GM12878 (cell line): ENCODE results near the gene PLK1.

Experiments
- ESRRA ChIP-seq: IDR thresholded peaks from 2 replicates; pipeline ENCODE4 v1.6.1; 2012; ENCODE audit warnings: mild to moderate bottlenecking, low read length, improper control_type of control experiment
- ETV6 ChIP-seq, 2 experiments: fragments of 450-650 bp in 1 of 2; IDR thresholded peaks in 1 of 2; conservative IDR thresholded peaks in 1 of 2; 2 replicates each; pipeline ENCODE4 v1.6.1; 2014; ENCODE audit warnings: antibody characterized with exemption in 1 of 2, borderline replicate concordance in 1 of 2, low read depth in 1 of 2, mild to moderate bottlenecking in 1 of 2, moderate library complexity in 1 of 2
- JUNB ChIP-seq: IDR thresholded peaks from 2 replicates; pipeline ENCODE4 v1.6.1; 2016; ENCODE audit warnings: antibody characterized with exemption, mild to moderate bottlenecking
- JUND ChIP-seq: IDR thresholded peaks from 2 replicates; pipeline ENCODE4 v1.6.1; 2012; ENCODE audit warnings: low read depth, mild to moderate bottlenecking, low read length, improper control_type of control experiment, moderate library complexity
- POLR2A ChIP-seq: IDR thresholded peaks from 2 replicates; pipeline ENCODE4 v1.6.1; 2011; ENCODE audit warnings: low read depth, mild to moderate bottlenecking, low read length
- RB1 ChIP-seq: fragments of 450-650 bp; formaldehyde crosslinking; IDR thresholded peaks from 2 replicates; pipeline ENCODE4 v1.6.1; 2017; ENCODE audit warnings: mild to moderate bottlenecking, borderline replicate concordance
- SMAD1 ChIP-seq: fragments of 450-650 bp; IDR thresholded peaks from 2 replicates; pipeline ENCODE4 v1.6.1; 2018; ENCODE audit warnings: mild to moderate bottlenecking, low read depth; ENCODE audit not compliant: partially characterized antibody
- SMARCA5 ChIP-seq: fragments of 450-650 bp; IDR thresholded peaks from 2 replicates; pipeline ENCODE4 v1.6.1; 2017; ENCODE audit warnings: mild to moderate bottlenecking
- ZBED1 ChIP-seq: IDR thresholded peaks from 2 replicates; pipeline ENCODE4 v1.6.1; 2016; ENCODE audit warnings: borderline replicate concordance
- ZNF384 ChIP-seq: IDR thresholded peaks from 2 replicates; pipeline ENCODE4 v1.6.1; 2012; ENCODE audit warnings: low read depth, mild to moderate bottlenecking, low read length, improper control_type of control experiment, borderline replicate concordance
- TF ChIP-seq, protein P1 (sequence below): IDR thresholded peaks from 2 replicates; pipeline ENCODE4 v1.6.1; 2012; ENCODE audit warnings: low read depth, low read length, improper control_type of control experiment
- TF ChIP-seq, protein P2 (sequence below), 3 experiments: IDR thresholded peaks in 2 of 3; conservative IDR thresholded peaks in 1 of 3; 2 replicates each; pipeline ENCODE4 v1.5.1; 2011; ENCODE audit warnings: low read depth in 3 of 3, low read length in 3 of 3, mild to moderate bottlenecking in 3 of 3, control low read depth in 2 of 3, moderate library complexity in 2 of 3, inconsistent platforms in 1 of 3, mixed read lengths in 1 of 3; ENCODE audit not compliant: control insufficient read depth in 2 of 3, insufficient read depth in 1 of 3; ENCODE audit errors: extremely low read depth in 1 of 3
- TF ChIP-seq, protein P3 (sequence below): IDR thresholded peaks from 2 replicates; pipeline ENCODE4 v1.6.1; 2012; ENCODE audit warnings: mild to moderate bottlenecking, low read depth, low read length

DNA sequence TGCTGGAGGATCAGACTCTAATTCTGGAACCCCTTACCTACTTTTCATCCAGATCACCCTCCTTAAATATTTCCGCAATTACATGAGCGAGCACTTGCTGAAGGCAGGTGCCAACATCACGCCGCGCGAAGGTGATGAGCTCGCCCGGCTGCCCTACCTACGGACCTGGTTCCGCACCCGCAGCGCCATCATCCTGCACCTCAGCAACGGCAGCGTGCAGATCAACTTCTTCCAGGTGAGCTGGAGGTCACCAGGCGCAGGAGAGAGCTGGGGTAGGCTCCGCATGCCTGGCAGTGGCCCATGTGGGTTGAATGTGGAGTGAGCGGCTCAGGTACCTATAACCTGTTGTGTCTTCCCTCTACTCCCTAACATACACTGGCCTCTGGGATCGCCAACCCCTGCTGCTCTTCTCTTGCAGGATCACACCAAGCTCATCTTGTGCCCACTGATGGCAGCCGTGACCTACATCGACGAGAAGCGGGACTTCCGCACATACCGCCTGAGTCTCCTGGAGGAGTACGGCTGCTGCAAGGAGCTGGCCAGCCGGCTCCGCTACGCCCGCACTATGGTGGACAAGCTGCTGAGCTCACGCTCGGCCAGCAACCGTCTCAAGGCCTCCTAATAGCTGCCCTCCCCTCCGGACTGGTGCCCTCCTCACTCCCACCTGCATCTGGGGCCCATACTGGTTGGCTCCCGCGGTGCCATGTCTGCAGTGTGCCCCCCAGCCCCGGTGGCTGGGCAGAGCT is 10.9 kb downstream of the PLK1 start:
- TF ChIP-seq POLR2A (0 out of 2 replicates have a peak, but pooled peaks have one; percentile 11), SMAD1 (no peak), SMARCA5 (no peak), RB1 (no peak), ESRRA (no peak), ZBED1 (no peak), JUND (no peak), ETV6 (conservative IDR thresholded peaks at IDR 0.05 in 1 of 2, IDR thresholded peaks at IDR 0.05 in 1 of 2; ENCODE audit: borderline replicate concordance in 1 of 2, low read depth in 1 of 2) (no peak), JUNB (no peak), ZNF384 (no peak)
- TF ChIP-seq, protein P1, sequence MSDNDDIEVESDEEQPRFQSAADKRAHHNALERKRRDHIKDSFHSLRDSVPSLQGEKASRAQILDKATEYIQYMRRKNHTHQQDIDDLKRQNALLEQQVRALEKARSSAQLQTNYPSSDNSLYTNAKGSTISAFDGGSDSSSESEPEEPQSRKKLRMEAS, result no peak
- TF ChIP-seq, protein P2, sequence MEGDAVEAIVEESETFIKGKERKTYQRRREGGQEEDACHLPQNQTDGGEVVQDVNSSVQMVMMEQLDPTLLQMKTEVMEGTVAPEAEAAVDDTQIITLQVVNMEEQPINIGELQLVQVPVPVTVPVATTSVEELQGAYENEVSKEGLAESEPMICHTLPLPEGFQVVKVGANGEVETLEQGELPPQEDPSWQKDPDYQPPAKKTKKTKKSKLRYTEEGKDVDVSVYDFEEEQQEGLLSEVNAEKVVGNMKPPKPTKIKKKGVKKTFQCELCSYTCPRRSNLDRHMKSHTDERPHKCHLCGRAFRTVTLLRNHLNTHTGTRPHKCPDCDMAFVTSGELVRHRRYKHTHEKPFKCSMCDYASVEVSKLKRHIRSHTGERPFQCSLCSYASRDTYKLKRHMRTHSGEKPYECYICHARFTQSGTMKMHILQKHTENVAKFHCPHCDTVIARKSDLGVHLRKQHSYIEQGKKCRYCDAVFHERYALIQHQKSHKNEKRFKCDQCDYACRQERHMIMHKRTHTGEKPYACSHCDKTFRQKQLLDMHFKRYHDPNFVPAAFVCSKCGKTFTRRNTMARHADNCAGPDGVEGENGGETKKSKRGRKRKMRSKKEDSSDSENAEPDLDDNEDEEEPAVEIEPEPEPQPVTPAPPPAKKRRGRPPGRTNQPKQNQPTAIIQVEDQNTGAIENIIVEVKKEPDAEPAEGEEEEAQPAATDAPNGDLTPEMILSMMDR (IDR thresholded peaks at IDR 0.05 in 2 of 3, conservative IDR thresholded peaks at IDR 0.05 in 1 of 3; ENCODE audit: control insufficient read depth in 2 of 3, extremely low read depth in 1 of 3, insufficient read depth in 1 of 3, low read depth in 3 of 3, low read length in 3 of 3), result no peak
- TF ChIP-seq, protein P3, sequence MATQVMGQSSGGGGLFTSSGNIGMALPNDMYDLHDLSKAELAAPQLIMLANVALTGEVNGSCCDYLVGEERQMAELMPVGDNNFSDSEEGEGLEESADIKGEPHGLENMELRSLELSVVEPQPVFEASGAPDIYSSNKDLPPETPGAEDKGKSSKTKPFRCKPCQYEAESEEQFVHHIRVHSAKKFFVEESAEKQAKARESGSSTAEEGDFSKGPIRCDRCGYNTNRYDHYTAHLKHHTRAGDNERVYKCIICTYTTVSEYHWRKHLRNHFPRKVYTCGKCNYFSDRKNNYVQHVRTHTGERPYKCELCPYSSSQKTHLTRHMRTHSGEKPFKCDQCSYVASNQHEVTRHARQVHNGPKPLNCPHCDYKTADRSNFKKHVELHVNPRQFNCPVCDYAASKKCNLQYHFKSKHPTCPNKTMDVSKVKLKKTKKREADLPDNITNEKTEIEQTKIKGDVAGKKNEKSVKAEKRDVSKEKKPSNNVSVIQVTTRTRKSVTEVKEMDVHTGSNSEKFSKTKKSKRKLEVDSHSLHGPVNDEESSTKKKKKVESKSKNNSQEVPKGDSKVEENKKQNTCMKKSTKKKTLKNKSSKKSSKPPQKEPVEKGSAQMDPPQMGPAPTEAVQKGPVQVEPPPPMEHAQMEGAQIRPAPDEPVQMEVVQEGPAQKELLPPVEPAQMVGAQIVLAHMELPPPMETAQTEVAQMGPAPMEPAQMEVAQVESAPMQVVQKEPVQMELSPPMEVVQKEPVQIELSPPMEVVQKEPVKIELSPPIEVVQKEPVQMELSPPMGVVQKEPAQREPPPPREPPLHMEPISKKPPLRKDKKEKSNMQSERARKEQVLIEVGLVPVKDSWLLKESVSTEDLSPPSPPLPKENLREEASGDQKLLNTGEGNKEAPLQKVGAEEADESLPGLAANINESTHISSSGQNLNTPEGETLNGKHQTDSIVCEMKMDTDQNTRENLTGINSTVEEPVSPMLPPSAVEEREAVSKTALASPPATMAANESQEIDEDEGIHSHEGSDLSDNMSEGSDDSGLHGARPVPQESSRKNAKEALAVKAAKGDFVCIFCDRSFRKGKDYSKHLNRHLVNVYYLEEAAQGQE, result no peak
